Hippocampal formation (tissue), 2 donors: ENCODE results near the gene SPIN2B.

Source experiments
- DNase-seq, 2 donors: peaks; one replicate each; lab custom pipeline; 2025; lab: John Stamatoyannopoulos, UW

Gene SPIN2B

DNA sequence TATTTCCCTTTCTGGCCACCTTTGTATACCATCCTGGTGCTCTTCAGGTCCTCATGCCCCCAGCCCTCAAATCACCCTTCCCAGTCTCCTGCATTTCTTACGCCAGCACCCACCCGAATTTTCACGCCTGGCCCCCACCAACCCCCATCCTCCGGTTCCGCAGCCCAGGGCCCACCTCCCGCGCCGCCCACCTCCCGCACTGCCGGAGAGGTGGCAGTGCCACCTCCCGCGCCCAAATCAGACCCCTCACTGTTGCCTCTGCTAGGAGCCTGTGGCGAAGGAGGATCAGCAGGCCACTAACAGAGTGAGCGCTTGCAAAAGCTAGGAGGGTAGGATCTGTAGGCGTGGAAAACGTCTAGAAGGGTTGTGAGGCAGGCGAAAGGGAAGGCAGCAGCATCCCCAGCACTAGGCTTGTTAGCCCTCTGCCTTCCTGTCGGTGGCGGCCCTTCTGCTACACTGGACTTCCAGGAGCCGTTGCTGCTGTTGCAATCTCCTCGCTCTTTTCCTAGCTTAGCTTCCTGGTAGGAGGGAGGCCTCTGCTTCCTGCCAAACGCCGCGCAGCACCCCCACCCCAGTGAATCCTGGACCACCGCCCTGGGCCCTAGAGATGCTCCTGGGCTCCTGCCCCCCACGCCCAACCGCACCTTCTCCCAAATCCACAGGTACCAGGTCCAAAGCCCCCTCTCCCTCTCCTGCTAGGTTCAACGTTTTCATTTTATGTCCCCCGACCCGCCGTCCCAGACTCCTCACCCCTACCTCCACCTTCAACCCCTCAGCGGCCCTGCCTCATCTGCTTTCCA, 51.0 kb downstream of the SPIN2B start:
- no peak for DNase-seq
